GM04504 (cell line): ENCODE measurements around the gene LMX1B.
"Not testable (repeated sequence)": the region's sequence is repeated elsewhere in the genome, so short reads cannot be mapped to it uniquely, and the experiment has no call there.

Experiments
- DNase-seq: peaks from one replicate; pipeline ENCODE4 v3.0.0-alpha.2; 2012; ENCODE audit warnings: low read depth

The LMX1B gene

DNA sequence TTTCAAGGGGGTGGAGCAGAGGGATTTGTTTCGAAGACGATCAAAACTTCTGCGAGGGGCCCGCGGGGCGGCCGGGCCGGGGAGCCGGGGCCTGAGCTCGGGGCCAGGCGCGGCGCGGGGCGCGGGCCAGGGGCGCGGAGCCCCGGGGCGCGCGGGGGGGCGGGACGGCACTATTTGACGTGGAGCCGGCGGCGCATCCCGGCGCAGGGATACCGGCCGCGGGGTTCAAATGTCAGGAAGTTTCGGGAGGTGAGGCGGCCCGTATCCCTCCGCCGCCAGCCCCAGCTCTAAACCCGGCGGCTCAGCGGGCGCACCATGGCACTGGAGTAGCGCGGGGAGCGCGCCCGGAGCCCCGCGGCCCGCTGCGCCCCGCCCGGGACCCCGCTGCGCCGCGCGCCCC is at the start of gene LMX1B:
LMX1B (plus strand) TSS at position 278 of the 400 bp plus-strand sequence. CDS start 522 bp downstream, outside the sequence.
- no peak for DNase-seq

DNA sequence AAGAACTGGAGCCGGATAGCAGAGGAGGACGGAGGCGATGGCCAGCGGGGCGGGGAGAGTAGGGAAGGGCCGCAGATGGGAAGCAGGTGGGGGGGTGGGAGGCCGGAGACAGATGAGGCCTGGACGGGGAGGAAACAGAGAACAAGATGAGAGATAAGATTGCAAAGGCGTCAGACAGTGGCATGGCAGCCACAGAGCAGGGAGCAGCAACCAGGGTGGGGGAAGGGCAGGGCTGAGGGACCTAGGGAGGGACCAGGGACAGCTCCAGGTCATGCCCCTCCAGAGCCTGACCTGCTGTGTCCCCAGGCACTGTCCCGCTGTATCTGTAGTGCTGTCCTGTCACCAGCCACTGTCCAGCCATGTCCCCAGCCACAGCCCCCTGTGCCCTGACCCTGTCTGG is 49.6 kb upstream of the LMX1B start:
- DNase-seq: no peak

DNA sequence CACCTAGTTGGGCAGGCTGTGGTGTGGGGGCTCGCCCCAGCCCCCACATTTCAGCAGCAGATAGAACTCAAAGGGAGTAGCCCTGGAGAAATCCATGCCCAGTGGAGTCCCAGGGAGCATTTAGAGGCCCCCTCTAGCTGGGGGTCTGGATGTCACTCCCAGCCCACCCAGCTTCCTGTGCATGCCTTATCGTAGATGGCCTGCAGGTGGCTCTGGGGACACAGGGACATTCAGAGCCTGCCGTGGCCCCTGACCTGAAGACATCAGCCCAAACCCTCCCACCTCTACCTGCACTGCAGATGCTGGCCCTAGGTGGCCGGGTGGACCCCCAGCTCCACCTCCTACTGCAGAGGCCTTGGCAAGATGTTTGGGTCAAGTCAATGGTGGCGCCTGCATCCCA is 49.0 kb upstream of the LMX1B start:
- DNase-seq: no peak

DNA sequence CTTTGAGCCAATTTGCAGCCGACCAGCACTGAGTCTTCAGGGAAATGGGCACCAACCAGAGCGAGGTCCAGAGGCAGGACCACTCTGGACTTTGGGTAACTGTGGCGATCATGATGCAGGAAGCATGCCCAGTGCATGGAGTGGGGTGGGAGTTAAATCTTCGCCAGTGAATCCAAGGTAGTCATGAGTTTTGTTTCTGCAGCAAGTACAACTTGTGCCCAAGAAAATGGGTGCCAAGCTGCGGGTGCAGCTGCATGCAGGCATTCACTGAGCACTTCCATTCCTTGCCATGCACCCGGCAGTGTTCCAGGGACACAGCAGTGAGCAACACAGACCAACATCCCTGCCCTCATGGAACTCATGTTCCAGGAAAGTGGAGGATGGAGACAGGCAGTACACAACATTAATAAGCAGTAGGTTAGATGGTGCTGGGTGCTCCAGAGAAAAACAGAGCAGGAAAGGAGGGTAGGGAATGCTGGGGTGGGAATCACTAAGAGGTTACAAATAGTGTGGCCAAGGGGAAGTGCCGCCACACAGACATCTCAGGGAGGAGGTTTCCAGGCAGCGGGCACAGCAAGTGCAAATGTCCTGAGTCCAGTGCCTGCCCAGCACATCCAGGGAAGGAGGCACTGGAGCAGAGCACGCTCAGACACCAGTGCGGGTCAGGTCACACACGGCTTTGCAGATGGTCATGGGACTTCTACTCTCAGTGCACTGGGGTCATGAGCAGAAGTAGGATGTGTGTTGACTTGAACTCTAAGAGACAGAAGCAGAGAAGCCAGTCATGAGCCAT is 48.2 kb upstream of the LMX1B start:
- DNase-seq: no peak

DNA sequence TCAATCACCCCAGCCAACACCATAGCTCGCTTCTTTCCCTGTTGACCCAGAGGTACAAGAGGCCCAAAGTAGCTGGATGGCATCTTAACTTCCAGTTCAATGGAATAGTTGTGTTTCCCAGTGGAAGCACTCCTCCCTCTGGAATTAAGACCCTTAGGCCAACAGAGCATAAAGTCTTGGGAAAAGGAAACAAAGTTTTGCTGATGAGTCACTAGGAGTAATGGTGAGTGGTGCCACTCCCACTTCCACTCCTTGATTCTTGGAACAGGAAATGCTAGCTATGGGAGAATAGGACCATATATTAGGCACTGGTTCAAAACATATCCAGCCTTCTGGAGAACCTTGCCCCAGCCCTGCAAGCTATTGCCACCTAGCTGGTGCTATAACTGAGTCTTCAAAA is 44.7 kb upstream of the LMX1B start:
- DNase-seq: no peak

DNA sequence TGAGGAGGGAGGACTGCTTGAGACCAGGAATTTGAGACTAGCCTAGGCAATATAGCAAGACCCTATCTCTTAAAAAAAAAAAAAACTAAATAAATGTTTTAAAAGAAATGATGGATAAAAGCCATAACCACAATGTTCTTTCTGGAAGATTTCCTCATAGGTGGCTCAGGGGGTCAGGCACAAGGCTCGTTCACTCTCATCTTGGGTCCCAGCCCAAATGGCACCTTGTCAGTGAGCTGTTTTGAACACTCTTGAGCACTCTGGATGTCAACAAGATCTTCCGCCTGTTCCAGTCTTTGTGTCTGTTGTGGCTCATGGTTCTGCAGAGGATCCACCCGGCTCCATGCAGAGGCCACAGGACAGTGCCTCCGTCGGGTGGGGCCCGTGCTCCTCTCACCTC is 35.7 kb upstream of the LMX1B start:
- DNase-seq: no peak

DNA sequence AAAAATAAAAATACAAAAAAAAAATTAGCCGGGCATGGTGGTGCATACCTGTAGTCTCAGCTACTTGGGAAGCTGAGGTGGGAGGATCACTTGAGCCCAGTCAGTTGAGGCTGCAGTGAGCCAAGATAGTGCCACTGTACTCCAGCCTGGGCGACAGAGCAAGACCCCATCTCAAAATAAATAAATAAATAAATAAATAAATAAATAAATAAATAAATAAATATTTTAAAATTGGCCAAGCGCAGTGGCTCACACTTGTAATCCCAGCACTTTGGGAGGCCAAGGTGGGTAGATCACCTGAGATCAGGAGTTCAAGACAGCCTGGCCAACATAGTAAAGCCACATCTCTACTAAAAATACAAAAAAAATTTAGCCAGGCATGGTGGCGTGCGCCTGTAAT is 33.4 kb upstream of the LMX1B start:
- DNase-seq: not testable (repeated sequence)

DNA sequence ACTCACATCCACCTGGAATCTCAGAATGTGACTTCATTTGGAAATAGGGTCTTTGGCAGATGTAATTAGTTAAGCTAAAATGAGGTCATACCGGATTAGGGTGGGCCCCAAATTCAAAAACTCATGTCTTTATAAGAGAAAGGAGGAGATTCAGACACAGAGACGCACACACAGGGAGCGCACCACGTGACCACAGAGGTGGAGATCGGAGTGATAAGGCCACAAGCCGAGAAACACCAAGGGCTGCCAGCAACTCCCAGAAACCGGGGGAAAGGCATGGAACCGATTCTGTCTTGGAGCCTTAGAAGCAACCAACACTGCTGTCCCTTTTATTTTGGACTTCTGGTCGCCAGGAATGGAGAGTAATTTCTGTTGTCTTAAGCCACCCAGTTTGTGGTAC is 31.8 kb upstream of the LMX1B start:
- DNase-seq: no peak

DNA sequence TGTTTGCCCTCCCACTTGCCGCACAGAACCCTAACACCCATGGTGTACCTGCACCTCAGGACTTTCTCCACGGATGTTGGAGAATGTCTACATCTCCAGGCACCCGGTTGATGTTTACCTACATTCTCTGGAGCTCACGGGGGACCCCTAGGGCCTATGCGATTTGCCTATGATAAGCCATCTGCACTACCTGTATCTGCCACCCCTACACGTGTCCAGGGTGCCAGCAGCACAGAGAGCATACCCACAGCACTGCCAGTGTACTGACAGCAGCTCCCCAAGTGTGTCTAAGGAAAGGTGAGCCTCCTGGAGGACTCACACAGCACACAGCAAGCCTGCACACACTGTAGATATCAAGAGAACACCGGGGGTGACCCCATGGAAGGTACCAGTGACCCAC is 31.3 kb upstream of the LMX1B start:
- DNase-seq: no peak

DNA sequence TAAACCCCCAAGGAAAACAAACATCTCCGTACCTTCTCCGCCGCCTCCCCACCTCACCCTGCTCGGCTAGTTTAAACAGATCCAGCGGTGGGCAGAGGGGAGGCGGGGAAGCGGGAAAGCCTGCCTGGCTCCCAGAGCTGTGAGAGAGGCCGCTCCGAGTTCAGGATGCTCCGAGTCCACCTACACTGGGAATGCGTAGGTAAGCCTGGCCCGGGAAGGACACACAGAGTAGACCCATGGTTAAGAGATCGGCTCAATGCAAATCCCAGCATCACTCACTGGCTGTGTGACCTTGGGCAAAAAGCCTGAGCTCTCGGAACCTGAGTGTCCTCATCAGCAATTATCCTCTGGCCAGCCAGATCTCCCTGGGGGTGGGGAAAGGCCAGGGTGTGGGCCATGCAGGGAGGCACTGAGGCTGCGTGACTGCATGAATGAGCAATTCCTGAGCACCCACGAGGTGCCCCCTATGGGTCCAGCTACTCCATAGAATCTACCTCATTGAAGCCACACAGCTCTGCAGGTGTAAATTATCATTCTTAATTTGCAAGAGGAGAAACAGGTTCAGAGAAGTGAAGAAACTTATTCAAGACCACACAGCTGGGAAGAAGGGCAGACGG is 30.5 kb upstream of the LMX1B start:
- DNase-seq: no peak

DNA sequence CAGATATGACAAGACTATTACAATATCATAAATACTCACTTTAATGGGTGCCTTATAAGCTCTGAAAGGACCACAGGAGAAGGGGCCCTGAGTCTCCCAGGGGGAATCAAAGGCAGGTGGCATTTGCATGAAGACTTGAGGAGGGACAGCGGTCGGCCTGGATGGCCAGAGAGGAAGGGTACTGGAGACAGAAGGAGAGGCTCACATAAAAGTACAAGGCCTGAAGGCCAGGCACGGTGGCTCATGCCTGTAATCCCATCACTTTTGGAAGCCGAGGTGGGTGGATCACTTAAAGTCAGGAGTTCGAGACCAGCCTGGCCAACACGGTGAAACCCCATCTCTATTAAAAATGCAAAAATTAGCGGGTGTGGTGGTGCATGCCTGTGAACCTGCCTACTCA is 29.1 kb upstream of the LMX1B start:
- no peak for DNase-seq

DNA sequence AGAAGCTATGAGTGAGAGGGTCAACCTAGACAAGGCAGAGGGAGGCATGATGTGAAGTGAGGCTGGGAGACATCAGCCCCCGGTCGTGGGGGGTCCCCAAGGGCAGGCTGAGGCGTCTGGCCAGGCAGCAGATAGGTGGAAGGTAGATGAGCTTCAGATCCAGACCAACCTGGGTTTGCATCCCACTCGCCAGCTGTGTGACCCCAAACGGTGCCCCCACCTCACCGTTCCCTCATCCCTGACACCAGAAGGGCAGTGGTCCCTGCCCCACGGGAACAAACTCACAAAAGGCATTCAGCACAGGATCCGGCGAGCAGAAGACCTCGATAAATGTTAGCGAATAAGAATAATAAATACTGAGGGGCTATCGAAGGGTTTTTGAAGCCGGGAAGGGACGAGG is 27.5 kb upstream of the LMX1B start:
- DNase-seq: no peak

DNA sequence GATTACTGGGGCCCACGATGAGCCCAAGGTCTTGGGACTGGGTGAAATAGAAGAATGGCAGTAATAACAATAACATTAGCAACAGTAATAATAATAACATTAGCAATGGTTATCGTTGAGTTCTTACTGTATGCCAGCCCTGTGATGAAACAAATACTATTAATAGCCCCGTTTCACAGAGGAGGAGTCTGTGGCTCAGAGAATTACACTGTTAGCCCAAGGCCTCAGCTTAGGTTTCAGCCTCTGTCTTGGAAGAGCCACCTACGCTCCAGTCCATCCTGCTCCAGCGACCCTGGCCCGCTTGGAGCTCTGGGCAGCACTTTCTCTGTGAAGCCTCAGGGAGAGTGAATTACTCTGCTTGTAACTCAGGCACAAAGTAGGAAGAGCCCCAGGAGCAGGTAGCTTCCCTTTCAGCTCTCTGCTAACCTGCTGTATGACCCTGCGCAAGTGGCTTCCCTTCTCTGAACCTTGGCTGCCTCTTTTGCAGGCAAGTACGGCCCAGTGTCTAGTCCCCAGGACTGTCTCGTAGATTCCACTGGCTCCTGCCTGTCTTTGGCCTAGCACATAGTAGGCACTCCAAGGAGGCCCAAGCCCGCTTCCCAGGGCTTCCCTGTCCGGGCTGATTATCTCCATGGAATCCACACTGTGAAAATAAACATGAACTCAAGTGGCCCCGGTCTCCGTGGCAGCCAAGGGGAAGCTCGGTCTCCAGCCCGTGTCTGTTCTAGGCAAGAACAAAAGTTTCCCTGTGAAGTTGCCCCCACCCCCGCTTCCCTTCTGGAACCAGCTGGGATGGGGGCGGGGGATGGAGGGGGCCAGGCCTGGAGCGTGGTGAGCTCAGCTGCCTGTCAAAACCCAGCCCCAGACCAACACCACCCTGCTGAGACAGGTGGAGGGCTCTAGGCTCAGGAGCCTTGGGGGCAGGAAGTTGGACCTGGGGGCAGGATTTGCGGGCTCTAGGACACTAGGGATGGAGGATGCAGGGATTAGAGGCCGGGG is 26.2 kb upstream of the LMX1B start:
- DNase-seq: no peak

DNA sequence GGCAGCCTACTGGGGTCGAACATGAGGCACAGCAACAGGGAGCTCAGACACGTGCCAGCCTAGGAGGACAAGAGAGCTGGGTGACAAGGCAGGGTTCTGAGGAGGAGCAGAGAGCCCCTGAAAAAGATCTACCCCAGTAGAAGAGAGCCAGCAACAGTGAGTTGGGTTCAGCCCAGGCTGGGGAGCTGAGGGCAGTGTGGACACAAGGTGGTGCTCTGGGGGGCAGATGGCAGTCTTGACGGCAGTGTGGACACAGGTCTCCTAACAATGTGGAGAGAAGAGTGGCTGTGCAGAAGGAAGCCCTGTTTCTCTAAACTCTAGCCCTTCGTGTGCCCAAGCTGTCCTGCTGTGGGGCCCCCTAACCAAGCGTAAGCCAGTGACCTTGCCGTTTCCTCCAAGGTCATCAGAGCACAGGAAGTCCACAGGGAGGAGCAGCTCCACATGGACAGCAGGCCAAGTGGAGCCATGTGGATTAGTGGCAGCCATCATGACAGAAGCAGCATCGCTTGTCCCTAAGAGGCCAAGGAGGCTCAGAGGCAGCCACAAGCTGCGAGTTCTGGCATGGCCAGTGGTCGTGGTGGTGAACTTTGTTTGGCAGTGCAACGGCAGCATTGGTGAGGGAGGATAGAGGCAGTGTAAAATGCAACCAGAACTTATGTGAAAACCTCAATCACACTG is 25.1 kb upstream of the LMX1B start:
- no peak for DNase-seq

DNA sequence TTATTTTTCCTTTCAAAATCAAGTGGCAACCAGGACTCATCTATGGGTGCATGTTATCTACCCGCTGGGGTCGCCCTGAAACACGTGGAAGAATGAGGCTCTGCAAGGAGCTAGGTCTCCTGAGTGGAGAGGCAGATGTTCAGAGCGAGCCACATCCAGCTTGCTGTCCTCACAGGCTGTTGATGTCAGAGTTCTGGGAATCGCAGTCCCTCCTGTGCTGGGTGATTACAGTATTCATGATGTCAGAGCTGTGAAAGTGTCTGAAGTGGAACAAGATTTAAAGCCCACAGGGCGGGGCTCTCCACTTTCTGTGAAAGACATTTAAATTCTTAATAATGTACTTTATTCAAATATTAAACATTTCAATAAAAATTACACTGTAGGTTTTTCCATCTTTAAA is 24.4 kb upstream of the LMX1B start:
- DNase-seq: no peak

DNA sequence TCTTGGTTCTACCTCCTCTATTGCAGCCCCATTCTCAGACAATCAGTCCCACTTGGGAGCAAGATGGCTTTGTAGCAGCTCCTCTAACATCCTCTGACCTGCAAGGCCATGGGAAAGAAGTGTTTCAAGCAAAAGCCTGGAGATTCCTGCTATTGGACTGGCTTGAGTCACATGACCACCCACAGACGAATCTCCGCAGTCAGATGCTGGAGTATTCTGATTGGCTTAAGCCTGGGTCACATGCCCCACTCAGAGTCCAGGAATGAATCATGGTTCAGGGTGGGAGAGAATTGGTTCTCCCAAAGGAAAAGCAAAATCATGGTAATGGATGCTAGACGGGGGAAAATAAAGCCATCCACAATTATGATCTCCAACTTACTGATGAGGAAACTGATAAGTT is 22.6 kb upstream of the LMX1B start:
- no peak for DNase-seq

DNA sequence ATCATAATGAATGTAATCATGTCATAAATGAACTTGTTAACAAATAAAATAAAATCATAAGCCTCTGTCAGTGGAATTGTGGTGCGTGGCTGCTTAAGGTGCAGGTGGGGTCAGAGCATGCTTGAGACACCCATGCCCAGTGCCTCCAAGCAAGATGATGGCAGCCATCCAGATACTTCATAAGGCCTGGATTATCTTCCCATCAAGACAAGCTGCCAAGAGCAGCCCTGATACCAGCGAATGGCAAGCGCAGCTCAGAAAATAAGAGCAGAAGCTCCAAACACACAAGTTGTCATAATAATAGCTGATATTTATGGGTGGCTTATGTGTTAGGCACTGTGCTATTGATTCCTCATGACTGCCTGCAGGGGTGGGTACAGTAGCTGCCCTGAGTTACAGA is 21.8 kb upstream of the LMX1B start:
- DNase-seq: no peak

DNA sequence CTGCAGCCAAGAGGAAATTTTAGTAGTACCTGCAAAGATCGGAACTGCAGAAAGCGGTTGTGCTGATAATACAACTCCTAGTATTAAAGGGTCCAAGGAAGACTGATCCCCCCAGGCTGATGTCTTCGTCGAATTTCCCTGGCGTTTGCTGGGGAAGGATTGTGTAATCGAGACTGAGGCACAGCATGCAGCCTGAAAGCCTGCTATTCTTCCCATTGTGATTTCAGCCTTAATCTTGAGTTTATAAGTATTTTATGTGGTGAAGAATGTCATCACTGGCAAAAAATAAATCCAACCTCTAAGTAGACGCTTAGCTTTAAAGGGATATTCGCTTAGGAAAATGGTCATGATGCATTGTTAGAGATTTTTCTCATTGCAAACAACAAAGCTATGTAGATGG is 21.3 kb upstream of the LMX1B start:
- no peak for DNase-seq

DNA sequence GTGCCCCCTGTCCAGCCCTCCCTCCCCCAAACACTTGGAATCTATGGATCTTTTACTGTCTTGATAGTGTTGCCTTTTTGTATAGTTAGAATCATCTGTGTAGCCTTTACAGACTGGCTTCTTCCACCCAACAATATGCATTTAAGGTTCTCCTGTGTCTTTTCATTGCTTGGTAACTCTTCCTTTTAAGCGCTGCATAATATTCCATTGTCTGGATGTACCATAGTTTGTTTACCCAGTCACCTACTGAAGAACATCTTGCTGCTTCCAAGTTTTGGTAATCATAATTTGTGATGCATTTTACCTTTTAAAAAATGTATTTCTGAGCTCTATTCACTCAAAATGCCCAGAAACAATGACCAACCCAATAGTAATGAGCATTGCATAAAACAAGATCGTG is 17.7 kb upstream of the LMX1B start:
- no peak for DNase-seq

DNA sequence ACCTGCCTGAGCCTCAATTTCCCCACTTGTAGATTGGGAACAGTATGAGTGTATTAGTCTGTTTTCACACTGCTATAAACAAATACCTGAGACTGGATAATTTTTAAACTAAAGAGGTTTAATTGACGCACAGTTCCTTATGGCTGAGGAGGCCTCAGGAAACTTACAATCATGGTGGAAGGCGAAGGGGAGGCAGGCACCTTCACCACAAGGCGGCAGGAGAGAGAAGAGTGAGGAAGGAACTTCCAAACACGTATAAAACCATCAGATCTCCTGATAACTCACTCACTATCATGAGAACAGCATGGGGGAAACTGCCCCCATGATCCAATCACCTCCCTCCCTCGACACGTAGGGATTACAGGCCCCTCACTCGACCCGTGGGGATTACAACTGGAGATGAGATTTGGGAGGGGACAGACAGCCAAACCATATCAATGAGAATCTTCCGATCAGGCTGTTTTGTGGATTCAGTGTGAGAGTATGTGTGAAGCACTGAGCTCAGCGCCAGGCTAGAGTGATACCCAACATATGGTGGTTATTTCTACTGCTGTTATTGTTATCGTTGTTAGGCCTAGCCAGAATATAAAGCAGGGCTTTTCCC is 14.6 kb upstream of the LMX1B start:
- DNase-seq: no peak
